SHP77 (cell line): ENCODE results near the gene NRXN2.

Source experiments
- DNase-seq, 2 experiments: peaks; one replicate each; lab custom pipeline; 2025; lab: John Stamatoyannopoulos, UW

NRXN2 gene

DNA sequence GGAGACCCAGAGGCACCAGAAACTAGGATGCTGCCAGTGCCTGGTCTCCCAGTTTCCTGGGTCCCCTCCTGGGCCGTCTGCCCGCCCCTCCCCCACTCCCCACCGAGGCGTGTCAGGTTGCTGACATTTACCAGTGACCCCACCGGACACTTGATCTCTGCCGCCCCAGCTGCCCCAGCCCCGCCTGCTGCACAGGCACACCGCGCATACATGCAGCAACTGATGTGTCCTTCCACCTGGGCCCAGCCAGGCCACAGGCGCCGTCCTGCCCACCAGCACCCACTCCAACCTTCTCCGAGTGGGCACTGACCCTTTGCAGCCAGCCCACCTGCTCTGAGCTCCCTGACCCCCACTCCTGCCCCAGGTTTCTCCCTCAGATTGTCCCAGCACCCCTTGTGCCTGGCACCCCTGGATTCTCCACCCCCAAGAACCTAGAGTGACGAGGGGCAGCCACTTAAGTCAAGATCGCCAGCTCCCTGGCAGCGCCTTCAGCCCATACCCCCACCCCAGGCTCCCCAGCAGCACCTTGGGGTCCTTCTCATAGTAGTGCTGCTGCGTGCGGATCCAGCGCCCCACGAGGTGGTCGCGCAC, 36.2 kb upstream of the NRXN2 start:
- no peak for DNase-seq

DNA sequence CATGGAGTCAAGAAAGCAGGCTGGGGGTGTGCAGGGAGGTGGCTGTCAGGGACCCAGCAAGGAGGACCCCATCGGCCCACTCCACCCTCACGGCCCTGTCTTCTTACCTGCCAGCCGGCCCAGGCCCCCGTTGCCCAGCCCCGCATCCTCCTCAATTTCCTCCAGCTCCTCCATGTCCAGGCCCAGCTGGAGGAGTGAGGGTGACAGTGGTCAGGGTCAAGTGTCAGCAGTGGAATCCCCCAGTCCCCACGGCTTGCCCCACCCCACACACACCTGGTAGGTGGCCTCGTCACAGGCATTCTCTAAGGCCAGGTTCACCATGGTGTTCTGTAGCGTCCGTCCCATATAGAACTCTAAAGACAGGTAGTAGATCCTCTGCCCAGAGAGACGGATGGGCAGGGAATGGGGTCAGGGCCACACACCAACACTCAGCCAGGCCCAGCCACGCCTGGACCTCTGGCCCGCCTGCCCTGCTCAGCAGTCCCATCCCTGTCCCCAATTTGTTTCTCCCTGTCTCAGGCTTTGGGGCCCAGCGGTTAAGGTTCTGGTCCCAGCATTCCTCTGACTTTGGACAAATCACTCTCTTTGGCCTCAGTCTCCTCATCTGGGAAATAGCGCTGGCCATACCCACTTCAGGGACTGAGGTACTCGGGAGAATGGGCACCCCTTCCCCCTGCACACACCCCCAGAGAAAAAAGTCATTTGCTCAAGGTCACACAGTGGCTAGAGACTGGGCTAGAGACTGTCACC, 35.5 kb upstream of the NRXN2 start:
- no peak for DNase-seq

DNA sequence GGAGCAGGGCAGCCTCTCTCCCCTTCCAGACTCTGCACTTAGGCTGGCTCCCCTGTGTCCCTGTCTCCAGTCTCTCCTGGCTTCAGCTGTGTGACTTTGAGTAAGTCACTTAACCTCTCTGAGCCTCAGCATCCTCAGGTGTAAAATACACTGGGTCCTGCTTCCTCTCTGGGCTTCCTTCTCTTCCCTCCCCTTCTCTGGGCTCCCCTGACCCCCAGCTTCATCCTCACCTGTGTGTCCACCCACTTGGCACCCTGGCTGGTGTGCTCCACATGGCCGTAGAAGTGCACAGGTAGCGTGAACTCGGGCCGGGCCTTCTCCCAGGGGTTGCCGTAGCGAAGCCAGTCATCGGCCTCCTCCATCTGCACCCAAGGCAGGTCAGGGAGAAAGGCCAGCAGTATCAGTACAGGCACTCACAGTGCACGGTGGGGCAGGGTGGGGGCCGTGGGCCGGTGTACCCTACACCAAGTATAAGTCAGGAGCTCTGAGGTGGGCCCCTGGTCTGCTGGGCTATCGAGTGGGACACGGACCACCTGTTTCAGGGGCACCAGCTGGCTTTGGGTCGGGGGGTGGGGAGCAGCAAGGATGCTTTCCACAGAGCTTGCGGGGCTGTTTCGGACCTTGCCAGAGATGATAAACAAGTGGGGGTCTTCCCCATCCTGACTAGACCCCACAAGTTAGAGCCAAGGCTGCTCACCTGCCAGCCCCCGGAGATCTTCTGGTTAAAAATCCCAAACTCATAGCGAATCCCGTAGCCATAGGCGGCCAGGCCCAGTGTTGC, 34.7 kb upstream of the NRXN2 start:
- no peak for DNase-seq

- no peak for DNase-seq
Observed at GRCh38 chr11:64755681-64756361, 32.8 kb upstream of the NRXN2 start.

- DNase-seq, result no peak
Observed at GRCh38 chr11:64754919-64755662, 32.1 kb upstream of the NRXN2 start.

- DNase-seq, result no peak
Observed at GRCh38 chr11:64754124-64754918, 31.3 kb upstream of the NRXN2 start.

- no peak for DNase-seq
Observed at GRCh38 chr11:64753380-64754123, 30.6 kb upstream of the NRXN2 start.

GRCh38 chr11:64753019-64753379, 30.0 kb upstream of the NRXN2 start:
- no peak for DNase-seq

- peak; percentile 77 to 78 for DNase-seq
Observed at GRCh38 chr11:64752175-64752970, 29.4 kb upstream of the NRXN2 start.

DNA sequence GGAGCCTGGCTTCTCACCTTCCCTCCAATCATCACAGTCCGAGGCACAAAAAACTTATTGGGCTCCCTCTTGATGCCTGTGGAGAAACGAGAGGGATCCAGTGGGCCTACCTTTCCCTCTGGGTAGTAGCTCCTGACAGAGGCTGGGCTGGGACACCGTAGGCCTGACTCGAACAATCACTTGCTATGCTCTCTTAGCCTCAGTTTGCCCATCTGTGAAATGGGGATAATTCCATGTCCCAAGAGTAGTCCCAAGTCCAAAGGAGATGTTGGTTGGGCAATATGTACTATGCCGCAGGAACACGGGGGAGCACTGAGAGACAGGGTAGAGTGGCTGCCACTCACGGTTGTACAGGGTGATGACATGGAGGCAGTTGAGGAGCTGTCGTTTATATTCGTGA, 28.6 kb upstream of the NRXN2 start:
- no peak for DNase-seq

- no peak for DNase-seq
Observed at GRCh38 chr11:64751136-64751535, 28.1 kb upstream of the NRXN2 start.

DNA sequence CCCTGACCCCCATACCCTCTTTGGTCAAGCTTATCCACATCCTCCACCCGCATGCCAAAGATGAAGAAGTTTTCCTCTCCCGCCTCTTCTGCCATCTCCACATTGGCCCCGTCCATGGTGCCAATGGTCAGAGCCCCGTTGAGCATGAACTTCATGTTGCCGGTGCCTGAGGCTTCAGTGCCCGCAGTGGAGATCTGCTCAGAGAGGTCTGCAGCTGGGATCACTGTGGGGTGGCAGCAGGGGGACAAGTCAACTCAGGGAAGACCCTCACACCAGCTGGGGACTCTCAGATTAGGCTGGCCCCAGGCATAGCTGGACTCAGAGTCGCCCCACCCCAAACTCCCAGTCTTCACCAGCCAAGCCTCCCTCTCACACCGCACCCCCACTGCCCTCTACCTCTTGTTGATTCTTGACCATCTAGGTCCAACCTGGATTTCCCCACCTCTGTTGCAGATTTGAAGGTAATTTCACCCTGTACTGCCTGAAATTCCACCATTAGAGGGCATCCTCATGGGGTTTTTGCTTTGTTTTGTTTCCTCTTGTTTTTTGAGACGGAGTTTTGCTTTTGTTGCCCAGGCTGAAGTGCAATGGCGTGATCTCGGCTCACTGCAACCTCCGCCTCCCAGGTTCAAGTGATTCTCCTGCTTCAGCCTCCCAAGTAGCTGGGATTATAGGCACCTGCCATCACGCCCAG, 27.5 kb upstream of the NRXN2 start:
- no peak for DNase-seq

DNA sequence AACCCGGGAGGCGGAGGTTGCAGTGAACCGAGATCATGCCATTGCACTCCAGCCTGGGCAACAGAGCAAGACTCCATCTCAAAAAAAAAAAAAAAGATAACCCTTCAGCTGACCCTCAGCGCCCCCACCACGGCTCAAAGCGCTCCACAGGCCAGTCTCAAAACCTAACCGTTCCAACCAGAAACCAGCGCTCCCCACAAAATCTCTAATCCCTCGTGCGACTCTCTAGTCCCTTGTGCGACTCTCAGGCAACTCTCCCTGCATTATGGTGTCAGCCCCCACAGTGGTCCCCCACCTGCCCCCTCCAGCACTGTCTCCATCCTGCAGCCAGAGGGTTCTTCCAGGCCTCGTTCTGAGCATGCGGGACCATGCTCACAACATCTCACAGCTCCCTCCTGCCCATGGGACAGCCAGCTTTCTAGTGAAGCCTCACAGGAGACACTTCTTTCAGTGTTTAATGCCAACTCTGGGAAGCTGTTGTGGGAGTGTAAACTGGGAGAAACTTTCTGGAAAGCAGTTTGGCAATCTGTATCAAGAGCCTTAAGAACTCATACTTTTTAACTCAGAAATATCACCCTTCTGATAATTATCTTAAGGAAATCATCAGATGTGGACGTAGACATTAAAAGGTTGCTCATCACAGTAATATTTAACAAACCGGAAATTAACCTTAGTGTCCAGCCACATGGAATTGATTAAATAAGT, 25.1 kb upstream of the NRXN2 start:
- no peak for DNase-seq

- DNase-seq, result no peak
Observed at GRCh38 chr11:64746486-64746885, 23.5 kb upstream of the NRXN2 start.

DNA sequence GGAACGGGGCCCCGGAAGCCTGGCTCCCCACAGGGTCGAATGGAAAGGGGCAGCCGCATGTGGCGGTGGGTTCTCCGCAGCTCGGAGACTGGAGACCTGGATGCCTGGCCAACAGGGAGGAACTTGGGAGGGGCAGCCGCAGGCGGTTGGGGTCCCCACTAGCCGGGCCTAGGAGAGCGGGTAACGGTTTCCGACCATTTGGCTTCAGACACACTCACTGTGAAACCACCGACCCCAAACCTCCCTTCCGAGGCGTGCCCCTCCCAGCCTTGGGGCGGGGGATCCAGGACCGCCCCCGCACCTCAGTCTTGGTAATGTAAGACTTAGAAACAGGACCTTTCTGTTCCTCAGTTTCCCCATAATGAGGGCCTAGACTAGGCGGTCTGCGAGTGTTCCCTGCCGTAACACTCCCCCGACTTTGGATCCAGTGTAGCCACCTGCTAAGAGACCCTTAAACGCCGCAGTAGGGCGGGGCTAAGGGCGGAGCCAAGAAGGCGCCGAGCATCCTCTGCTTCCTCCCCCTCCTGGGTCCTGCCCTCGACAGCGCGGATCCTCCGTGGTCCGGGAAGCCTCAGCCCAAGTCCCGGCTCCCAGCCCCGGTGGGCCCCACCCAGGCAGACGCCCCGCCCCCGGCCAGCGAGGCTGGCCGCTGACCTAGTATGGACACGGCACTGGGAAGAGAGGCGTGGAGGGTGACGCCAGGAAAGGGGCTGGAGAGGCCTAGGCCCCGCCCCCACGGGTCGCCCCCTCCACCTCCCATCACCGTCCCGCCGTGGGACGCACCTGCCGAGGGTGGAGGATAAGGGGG, 22.7 kb upstream of the NRXN2 start:
- no peak for DNase-seq

GRCh38 chr11:64745189-64745520, 22.2 kb upstream of the NRXN2 start:
- DNase-seq, result no peak

DNA sequence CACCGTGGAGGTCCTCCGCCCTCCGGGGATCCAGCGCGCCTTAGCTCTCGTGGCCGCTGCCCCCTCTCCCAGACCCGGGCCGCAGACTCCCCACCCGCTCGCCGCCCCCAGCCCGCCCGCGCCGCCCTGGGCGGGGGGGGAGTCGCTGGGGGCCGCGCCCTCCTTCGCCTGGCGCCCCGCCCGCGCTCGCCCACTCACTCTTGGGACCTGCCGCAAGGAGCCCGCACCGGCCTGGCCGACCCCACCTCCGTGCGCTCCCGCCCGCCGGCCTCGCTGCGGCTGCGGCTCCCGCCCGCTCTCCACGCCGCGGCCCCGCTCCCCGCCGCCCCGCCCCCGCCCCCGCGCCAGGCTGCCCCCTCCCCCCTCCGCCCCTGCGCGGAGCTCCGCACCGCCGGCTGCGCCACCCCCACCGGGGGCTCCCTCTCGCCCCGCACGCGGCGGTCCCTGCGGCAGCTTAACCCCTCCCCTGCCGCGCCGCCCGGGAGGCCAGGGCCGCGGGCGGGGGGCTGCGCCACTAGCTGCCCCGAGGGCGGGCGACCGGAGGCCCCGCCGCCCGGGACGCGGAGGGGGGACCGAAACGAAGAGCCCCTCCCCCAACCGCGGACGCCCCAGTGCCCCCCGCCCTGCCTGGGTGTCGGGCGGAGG, 21.7 kb upstream of the NRXN2 start:
- no peak for DNase-seq
